ENCODE data around the gene POLN.

The POLN gene

DNA sequence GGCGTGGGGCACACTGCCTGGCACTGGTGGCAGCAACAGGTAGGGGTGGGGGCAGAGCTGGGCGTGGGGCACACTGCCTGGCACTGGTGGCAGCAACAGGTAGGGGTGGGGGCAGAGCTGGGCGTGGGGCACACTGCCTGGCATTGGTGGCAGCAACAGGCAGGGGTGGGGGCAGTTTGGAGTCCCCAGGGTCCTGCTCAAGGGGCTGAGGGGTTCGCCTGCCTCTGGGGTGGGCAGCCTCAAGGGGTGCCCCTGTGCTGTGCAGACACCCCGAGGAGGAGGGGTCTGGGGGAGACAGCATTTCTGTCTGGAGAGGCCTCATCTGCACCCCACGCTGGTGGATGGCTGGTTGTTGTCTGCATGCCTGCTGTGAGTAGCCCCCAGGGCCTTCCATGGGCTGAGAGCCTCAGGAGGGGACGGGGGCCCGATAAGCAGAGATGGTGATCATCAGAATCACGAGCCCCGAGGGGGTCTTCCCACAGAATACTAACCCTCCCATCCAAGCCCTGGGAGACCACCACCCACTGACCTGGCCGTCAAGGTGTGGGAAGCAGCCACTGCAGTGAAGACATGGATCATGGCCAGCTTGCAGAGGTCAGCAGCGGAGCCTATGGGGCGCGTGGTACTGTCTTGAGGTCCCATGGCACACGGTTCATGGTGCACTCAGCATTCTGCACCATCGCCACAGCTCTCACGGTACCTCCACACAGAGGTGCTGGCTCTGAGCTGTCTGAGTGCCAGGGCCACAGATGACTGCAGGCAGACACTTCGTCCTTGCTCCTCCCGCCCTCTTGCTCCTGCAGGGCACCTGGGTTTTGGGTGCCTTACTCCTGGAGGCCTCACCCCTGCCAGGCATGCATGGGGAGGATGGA is 161.3 kb downstream of the POLN start:
- DNase-seq (ENCODE audit: extremely low spot score) = no peak
- POLR2A ChIA-PET = no interaction called here
- TF ChIP-seq, protein P1, sequence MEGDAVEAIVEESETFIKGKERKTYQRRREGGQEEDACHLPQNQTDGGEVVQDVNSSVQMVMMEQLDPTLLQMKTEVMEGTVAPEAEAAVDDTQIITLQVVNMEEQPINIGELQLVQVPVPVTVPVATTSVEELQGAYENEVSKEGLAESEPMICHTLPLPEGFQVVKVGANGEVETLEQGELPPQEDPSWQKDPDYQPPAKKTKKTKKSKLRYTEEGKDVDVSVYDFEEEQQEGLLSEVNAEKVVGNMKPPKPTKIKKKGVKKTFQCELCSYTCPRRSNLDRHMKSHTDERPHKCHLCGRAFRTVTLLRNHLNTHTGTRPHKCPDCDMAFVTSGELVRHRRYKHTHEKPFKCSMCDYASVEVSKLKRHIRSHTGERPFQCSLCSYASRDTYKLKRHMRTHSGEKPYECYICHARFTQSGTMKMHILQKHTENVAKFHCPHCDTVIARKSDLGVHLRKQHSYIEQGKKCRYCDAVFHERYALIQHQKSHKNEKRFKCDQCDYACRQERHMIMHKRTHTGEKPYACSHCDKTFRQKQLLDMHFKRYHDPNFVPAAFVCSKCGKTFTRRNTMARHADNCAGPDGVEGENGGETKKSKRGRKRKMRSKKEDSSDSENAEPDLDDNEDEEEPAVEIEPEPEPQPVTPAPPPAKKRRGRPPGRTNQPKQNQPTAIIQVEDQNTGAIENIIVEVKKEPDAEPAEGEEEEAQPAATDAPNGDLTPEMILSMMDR (IDR thresholded peaks at IDR 0.05; ENCODE audit: control extremely low read depth, extremely low read depth, low read depth, missing control alignments) = no peak
- CTCF ChIA-PET = no interaction called here

DNA sequence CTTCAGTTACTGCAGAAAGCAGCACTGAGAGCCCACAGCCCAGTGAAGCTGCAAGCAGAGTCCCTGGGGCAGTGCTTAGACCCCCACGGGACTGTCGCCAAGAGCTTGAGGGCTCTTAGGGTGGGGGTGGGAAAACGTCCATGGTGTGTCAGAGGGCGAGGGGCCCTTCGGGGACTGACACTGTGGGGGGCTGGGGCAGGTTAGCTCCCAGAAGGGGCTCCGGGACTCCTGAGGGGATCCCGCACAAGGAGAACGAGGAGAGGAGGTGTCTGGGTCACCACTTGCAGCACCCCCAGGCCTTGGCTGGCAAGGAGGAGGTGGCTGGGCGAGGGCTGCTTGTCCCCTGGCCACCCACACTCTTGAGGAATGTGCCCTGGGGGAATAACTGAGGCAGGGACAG is 162.0 kb downstream of the POLN start:
- CTCF ChIA-PET = no interaction called here

DNA sequence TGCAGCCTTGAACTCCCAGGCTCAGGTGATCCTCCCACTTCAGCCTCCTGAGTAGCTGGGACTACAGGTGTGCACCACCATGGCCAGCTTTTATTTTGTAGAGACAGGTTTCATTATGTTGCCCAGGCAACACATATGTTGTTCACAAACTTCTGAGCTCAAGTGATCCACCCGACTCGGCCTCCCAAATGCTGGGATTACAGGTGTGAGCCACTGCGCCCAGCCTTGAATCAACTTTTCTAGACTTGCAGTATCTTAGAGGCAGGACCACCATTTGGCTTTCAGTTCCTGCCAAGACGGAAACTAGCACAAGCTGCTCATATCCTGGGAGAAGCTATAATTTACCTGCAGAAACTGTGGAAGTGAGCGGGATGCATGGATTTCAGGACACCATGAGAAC is 162.9 kb downstream of the POLN start:
- TF ChIP-seq, protein P1 (IDR thresholded peaks at IDR 0.05; ENCODE audit: control extremely low read depth, extremely low read depth, low read depth, missing control alignments) = no peak
- DNase-seq (ENCODE audit: extremely low spot score) = no peak
- ChIA-PET POLR2A (no interaction called here), CTCF (interaction anchor here (1.3 kb wide), 1 partner anchor 13 kb away, joined by 3 read pairs; no protein-coding TSS in a partner anchor)

More for the DNA sequence above, 162.0 kb downstream of the POLN start:
- POLR2A ChIA-PET = no interaction called here
- no peak for DNase-seq (ENCODE audit: extremely low spot score)
- TF ChIP-seq, protein P1 (IDR thresholded peaks at IDR 0.05; ENCODE audit: control extremely low read depth, extremely low read depth, low read depth, missing control alignments) = no peak

DNA sequence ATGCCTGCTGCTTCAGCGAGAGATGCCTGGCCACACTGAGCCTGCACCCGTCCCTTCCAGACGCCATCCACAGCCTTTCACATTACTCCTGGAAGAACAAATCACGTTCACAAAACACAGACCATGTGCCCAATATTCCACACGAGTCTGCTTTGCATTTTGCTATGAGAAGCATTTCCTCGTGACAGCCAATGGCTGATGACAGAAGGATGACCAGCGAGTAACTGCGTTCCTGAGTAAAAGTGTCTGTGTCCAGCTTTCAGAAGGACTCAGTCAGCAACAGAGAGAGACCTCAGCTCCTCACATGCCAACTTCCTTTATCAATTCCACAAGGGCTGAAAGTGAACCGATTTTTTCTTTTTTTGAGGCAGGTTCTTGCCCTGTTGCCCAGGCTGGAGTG is 163.3 kb downstream of the POLN start:
- DNase-seq (ENCODE audit: extremely low spot score) = no peak
- ChIA-PET CTCF (interaction anchor here (1.3 kb wide), 1 partner anchor 13 kb away, joined by 3 read pairs; no protein-coding TSS in a partner anchor), POLR2A (no interaction called here)

DNA sequence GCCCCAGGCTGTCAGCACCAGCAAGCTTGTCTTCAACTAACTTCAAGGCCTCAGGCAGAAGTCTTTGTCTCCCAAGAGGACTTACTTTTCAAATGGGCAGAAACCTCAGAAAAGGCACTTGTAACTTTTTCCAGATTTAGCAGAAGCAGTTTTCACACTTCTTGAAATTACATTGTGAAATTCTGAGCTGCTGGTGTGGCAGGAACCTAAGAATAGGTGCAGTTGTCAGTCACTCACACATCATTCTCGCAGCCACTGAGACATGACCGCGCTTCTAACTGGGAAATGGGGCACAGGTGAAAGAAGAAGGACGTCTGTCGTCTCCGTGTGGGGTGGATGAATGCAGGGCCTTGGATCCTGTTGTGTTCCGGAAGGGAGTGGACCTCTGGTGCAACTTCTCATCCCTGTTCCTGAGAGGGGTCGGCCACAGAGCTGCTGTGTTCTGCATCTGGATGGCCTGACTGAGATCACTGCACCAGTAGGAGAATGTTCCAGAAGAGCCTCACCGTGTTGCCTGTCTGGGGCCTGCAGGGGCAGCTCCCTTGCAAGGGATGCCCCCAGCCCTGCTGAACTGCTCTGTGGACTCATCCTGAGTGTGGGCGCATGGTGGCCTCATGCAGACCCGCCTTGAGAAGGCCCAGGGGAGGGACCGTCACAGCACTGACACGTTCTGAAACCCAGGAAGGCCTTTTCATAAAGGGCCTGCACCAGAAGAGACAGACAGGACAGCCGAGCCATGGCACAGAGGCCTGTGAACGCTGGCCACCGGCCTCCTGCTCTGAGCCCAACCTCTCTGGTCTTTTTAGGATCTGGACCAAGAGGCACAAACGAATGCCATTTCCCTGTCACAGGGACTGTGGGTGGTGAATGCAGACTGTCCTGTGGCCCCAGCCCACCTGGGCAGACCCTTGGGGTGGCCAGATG is 164.1 kb downstream of the POLN start:
- TF ChIP-seq, protein P1 (IDR thresholded peaks at IDR 0.05; ENCODE audit: control extremely low read depth, extremely low read depth, low read depth, missing control alignments) = no peak
- ChIA-PET POLR2A (no interaction called here), CTCF (interaction anchor here (1.3 kb wide), 1 partner anchor 14 kb away, joined by 3 read pairs; no protein-coding TSS in a partner anchor)
- no peak for DNase-seq (ENCODE audit: extremely low spot score)

More for the DNA sequence above, 163.3 kb downstream of the POLN start:
- TF ChIP-seq, protein P1 (IDR thresholded peaks at IDR 0.05; ENCODE audit: control extremely low read depth, extremely low read depth, low read depth, missing control alignments) = no peak

DNA sequence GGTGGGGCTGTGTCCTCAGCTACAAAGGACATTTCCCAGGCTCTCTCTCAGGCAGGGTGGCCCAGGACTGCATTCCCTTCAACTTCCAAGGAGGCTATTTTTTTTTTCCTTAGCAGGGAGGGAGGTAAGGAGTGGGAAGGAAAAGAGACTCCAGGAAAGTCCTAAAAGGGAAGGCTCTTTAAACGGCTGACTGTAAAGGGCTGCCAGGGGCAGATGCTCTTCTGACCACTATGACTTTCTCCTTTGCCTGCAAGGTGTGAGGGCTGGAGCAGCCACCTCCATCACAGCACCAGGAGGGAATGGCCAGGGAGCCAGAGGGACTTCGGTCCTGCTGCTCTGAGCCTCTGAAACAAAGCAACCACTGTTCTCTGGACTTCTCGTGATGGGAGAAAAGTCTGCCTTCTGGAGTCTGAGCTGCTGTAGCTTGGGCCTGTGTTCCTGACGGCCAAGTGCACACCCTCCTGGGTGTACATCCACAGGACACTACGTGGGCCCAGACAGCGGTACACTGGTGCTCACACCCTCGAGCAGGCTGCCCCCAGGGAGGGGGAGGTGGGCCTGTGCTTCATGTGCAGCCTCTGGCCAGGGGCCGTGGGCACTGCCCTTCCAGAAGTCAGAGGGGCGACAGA is 164.9 kb downstream of the POLN start:
- ChIA-PET CTCF (no interaction called here), POLR2A (no interaction called here)
- no peak for DNase-seq (ENCODE audit: extremely low spot score)
- TF ChIP-seq, protein P1 (IDR thresholded peaks at IDR 0.05; ENCODE audit: control extremely low read depth, extremely low read depth, low read depth, missing control alignments) = no peak
